GM23338 (cell line): Measurements from ENCODE around the gene MIPEP. TPM values are rescaled to one million over a fixed set of nuclear protein-coding genes. Genes with fewer than 3 reads are reported as not detected.

ENCODE experiments used
- ATAC-seq: fragments of 200-7000 bp; cut with Tn5 transposase; 3 replicates; pipeline ENCODE4 v1.9.1; 2020
- DNase-seq: peaks from one replicate; pipeline ENCODE4 v3.0.0-alpha.2; 2015; ENCODE audit warnings: low spot score
- H2AFZ ChIP-seq: fragments of 200-600 bp; sonication (generic); 2 replicates; pipeline ENCODE4 v1.8.0; 2016; ENCODE audit warnings: antibody characterized with exemption, mild to moderate bottlenecking, moderate library complexity
- H3F3A ChIP-seq: fragments of 200-600 bp; sonication (generic); replicated peaks from 2 replicates; pipeline ENCODE4 v1.8.0; 2017; ENCODE audit warnings: antibody characterized with exemption, mixed run types, low read depth
- H3K27ac ChIP-seq: fragments of 200-600 bp; sonication (generic); 2 replicates; pipeline ENCODE4 v1.6.1; 2016; ENCODE audit warnings: low read depth
- H3K27me3 ChIP-seq: fragments of 200-600 bp; sonication (generic); 2 replicates; pipeline ENCODE4 v1.8.0; 2016; ENCODE audit warnings: mild to moderate bottlenecking, mixed run types, moderate library complexity; ENCODE audit not compliant: insufficient read depth
- H3K36me3 ChIP-seq: fragments of 200-600 bp; sonication (generic); 2 replicates; pipeline ENCODE4 v1.8.0; 2016; ENCODE audit warnings: mild to moderate bottlenecking; ENCODE audit not compliant: insufficient read depth
- H3K4me1 ChIP-seq: fragments of 200-600 bp; sonication (generic); 2 replicates; pipeline ENCODE4 v1.8.0; 2016; ENCODE audit warnings: mild to moderate bottlenecking, moderate library complexity; ENCODE audit not compliant: insufficient read depth
- H3K4me2 ChIP-seq: fragments of 200-600 bp; sonication (generic); 2 replicates; pipeline ENCODE4 v1.7.1; 2017; ENCODE audit warnings: mixed run types
- H3K4me3 ChIP-seq: fragments of 200-600 bp; sonication (generic); 2 replicates; pipeline ENCODE4 v1.6.1; 2016; ENCODE audit warnings: mixed run types
- H3K79me2 ChIP-seq: fragments of 200-600 bp; sonication (generic); replicated peaks from 2 replicates; pipeline ENCODE4 v1.8.0; 2017; ENCODE audit warnings: mild to moderate bottlenecking; ENCODE audit not compliant: insufficient read depth
- H3K9me2 ChIP-seq: fragments of 200-600 bp; sonication (generic); 2 replicates; pipeline ENCODE4 v1.8.0; 2017; ENCODE audit not compliant: insufficient read depth
- H4K20me1 ChIP-seq: fragments of 200-600 bp; sonication (generic); replicated peaks from 2 replicates; pipeline ENCODE4 v1.8.0; 2017; ENCODE audit warnings: mild to moderate bottlenecking; ENCODE audit not compliant: insufficient read depth
- H3K27ac Mint-ChIP-seq: 2 replicates; pipeline ENCODE4 v1.8.0; 2020; ENCODE audit warnings: inconsistent platforms, mild to moderate bottlenecking, moderate library complexity, mixed read lengths
- H3K27me3 Mint-ChIP-seq: 3 replicates; pipeline ENCODE4 v1.8.0; 2022; ENCODE audit warnings: low read depth, mild to moderate bottlenecking, moderate library complexity, mixed read lengths, inconsistent platforms; ENCODE audit not compliant: insufficient read depth, poor library complexity
- H3K36me3 Mint-ChIP-seq: 3 replicates; pipeline ENCODE4 v1.8.0; 2021; ENCODE audit warnings: low read depth, mild to moderate bottlenecking, inconsistent platforms, moderate library complexity, mixed read lengths
- H3K4me1 Mint-ChIP-seq: 3 replicates; pipeline ENCODE4 v1.8.0; 2020; ENCODE audit warnings: mild to moderate bottlenecking, inconsistent platforms, mixed read lengths
- H3K4me3 Mint-ChIP-seq: 3 replicates; pipeline ENCODE4 v1.8.0; 2021; ENCODE audit warnings: moderate library complexity, mild to moderate bottlenecking, inconsistent platforms, mixed read lengths
- H3K9me3 Mint-ChIP-seq: 3 replicates; pipeline ENCODE4 v1.8.0; 2020; ENCODE audit warnings: moderate library complexity, mild to moderate bottlenecking, inconsistent platforms, mixed read lengths
- CREB1 ChIP-seq: fragments of 250-450 bp; sonication (Bioruptor Pico); IDR thresholded peaks from 2 replicates; pipeline ENCODE4 v1.5.0; 2020; ENCODE audit warnings: low read depth, mild to moderate bottlenecking, moderate library complexity
- EZH2 ChIP-seq: fragments of 200-600 bp; sonication (generic); IDR thresholded peaks from one replicate; pipeline ENCODE4 v1.8.0; 2017; ENCODE audit warnings: antibody characterized with exemption, mild to moderate bottlenecking, low read depth; ENCODE audit not compliant: unreplicated experiment
- polyA plus RNA-seq: library from polyadenylated mRNA; unstranded; fragments of >200 nt; fragmentation: Nextera tagmentation; extraction: Ambion mirVana; gene quantifications from 2 replicates; pipeline ENCODE4 v1.2.1, GENCODE V29; 2016
- total RNA-seq: library from RNA; depleted of rRNA; stranded (reverse); fragments of >200 nt; shearing (Covaris generic); gene quantifications from 2 replicates; pipeline ENCODE4 v1.2.3, GENCODE V29; 2014
- TF ChIP-seq, protein P1 (sequence below): fragments of 250-450 bp; sonication (Bioruptor Pico); IDR thresholded peaks from 2 replicates; pipeline ENCODE4 v1.5.0; 2020; ENCODE audit warnings: mild to moderate bottlenecking, moderate library complexity
- TF ChIP-seq, protein P2 (sequence below): IDR thresholded peaks from one replicate; pipeline ENCODE4 v1.6.1; 2018; ENCODE audit warnings: antibody characterized with exemption; ENCODE audit not compliant: unreplicated experiment
- TF ChIP-seq, protein P3 (sequence below): IDR thresholded peaks from 2 replicates; pipeline ENCODE4 v1.6.1; 2016; ENCODE audit warnings: antibody characterized with exemption

MIPEP gene
- total and polyA plus RNA-seq, 2 experiments from 2014 or later, result 20.8 to 22.5 TPM

DNA sequence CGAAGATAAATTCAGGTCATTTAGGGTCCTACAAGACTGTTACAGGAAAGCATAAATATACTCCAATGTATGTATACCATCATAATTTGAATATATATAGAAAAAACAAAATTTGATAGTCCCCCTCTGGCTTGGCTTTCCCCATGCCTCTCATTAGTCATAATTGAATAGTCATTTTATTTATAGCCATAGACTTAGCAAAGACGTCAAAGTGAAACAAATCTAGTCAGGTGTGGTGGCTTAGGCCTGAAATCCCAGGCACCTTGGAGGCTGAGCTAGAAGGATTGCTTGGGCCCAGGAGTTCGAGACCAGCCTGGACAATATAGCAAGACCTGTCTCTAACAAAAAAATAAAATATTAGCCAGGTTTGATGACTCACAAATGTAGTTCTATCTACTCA is 177.8 kb downstream of the MIPEP start:
- no peak overlapping the region for H3K27ac Mint-ChIP-seq
- H3K27ac ChIP-seq, result no peak overlapping the region
- H3K4me3 Mint-ChIP-seq, result no peak overlapping the region
- H3K27me3 Mint-ChIP-seq, result peaks cover 14% of the 10 kb centered on the region
- H3K9me3 Mint-ChIP-seq, result peaks cover 36% of the 10 kb centered on the region
- peaks cover 22% of the 10 kb centered on the region; the same call in 2 of the 3 replicates for H3K36me3 Mint-ChIP-seq
- DNase-seq (no peak), ATAC-seq (no peak)
- no peaks in the 10 kb centered on the region for H3K36me3 ChIP-seq
- no peak overlapping the region for H3K4me2 ChIP-seq
- no peaks in the 10 kb centered on the region for H3K4me1 Mint-ChIP-seq
- H3K27me3 ChIP-seq, result no peaks in the 10 kb centered on the region
- no peaks in the 10 kb centered on the region for H3K4me1 ChIP-seq
- no peaks in the 10 kb centered on the region for H3K79me2 ChIP-seq
- no peaks in the 10 kb centered on the region for H3K9me2 ChIP-seq
- H3K4me3 ChIP-seq, result no peak overlapping the region
- H2AFZ ChIP-seq, result no peak overlapping the region
- H3F3A ChIP-seq, result no peaks in the 10 kb centered on the region
- TF ChIP-seq EZH2, result no peak
- TF ChIP-seq, protein P1, sequence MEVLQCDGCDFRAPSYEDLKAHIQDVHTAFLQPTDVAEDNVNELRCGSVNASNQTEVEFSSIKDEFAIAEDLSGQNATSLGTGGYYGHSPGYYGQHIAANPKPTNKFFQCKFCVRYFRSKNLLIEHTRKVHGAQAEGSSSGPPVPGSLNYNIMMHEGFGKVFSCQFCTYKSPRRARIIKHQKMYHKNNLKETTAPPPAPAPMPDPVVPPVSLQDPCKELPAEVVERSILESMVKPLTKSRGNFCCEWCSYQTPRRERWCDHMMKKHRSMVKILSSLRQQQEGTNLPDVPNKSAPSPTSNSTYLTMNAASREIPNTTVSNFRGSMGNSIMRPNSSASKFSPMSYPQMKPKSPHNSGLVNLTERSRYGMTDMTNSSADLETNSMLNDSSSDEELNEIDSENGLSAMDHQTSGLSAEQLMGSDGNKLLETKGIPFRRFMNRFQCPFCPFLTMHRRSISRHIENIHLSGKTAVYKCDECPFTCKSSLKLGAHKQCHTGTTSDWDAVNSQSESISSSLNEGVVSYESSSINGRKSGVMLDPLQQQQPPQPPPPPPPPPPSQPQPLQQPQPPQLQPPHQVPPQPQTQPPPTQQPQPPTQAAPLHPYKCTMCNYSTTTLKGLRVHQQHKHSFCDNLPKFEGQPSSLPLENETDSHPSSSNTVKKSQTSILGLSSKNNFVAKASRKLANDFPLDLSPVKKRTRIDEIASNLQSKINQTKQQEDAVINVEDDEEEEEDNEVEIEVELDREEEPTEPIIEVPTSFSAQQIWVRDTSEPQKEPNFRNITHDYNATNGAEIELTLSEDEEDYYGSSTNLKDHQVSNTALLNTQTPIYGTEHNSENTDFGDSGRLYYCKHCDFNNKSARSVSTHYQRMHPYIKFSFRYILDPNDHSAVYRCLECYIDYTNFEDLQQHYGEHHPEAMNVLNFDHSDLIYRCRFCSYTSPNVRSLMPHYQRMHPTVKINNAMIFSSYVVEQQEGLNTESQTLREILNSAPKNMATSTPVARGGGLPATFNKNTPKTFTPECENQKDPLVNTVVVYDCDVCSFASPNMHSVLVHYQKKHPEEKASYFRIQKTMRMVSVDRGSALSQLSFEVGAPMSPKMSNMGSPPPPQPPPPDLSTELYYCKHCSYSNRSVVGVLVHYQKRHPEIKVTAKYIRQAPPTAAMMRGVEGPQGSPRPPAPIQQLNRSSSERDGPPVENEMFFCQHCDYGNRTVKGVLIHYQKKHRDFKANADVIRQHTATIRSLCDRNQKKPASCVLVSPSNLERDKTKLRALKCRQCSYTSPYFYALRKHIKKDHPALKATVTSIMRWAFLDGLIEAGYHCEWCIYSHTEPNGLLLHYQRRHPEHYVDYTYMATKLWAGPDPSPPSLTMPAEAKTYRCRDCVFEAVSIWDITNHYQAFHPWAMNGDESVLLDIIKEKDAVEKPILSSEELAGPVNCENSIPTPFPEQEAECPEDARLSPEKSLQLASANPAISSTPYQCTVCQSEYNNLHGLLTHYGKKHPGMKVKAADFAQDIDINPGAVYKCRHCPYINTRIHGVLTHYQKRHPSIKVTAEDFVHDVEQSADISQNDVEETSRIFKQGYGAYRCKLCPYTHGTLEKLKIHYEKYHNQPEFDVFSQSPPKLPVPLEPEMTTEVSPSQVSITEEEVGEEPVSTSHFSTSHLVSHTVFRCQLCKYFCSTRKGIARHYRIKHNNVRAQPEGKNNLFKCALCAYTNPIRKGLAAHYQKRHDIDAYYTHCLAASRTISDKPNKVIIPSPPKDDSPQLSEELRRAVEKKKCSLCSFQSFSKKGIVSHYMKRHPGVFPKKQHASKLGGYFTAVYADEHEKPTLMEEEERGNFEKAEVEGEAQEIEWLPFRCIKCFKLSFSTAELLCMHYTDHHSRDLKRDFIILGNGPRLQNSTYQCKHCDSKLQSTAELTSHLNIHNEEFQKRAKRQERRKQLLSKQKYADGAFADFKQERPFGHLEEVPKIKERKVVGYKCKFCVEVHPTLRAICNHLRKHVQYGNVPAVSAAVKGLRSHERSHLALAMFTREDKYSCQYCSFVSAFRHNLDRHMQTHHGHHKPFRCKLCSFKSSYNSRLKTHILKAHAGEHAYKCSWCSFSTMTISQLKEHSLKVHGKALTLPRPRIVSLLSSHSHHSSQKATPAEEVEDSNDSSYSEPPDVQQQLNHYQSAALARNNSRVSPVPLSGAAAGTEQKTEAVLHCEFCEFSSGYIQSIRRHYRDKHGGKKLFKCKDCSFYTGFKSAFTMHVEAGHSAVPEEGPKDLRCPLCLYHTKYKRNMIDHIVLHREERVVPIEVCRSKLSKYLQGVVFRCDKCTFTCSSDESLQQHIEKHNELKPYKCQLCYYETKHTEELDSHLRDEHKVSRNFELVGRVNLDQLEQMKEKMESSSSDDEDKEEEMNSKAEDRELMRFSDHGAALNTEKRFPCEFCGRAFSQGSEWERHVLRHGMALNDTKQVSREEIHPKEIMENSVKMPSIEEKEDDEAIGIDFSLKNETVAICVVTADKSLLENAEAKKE, result no peak
- TF ChIP-seq CREB1 (CRISPR knock-in tag), result no peak
- TF ChIP-seq, protein P2, sequence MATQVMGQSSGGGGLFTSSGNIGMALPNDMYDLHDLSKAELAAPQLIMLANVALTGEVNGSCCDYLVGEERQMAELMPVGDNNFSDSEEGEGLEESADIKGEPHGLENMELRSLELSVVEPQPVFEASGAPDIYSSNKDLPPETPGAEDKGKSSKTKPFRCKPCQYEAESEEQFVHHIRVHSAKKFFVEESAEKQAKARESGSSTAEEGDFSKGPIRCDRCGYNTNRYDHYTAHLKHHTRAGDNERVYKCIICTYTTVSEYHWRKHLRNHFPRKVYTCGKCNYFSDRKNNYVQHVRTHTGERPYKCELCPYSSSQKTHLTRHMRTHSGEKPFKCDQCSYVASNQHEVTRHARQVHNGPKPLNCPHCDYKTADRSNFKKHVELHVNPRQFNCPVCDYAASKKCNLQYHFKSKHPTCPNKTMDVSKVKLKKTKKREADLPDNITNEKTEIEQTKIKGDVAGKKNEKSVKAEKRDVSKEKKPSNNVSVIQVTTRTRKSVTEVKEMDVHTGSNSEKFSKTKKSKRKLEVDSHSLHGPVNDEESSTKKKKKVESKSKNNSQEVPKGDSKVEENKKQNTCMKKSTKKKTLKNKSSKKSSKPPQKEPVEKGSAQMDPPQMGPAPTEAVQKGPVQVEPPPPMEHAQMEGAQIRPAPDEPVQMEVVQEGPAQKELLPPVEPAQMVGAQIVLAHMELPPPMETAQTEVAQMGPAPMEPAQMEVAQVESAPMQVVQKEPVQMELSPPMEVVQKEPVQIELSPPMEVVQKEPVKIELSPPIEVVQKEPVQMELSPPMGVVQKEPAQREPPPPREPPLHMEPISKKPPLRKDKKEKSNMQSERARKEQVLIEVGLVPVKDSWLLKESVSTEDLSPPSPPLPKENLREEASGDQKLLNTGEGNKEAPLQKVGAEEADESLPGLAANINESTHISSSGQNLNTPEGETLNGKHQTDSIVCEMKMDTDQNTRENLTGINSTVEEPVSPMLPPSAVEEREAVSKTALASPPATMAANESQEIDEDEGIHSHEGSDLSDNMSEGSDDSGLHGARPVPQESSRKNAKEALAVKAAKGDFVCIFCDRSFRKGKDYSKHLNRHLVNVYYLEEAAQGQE, result no peak
- TF ChIP-seq, protein P3, sequence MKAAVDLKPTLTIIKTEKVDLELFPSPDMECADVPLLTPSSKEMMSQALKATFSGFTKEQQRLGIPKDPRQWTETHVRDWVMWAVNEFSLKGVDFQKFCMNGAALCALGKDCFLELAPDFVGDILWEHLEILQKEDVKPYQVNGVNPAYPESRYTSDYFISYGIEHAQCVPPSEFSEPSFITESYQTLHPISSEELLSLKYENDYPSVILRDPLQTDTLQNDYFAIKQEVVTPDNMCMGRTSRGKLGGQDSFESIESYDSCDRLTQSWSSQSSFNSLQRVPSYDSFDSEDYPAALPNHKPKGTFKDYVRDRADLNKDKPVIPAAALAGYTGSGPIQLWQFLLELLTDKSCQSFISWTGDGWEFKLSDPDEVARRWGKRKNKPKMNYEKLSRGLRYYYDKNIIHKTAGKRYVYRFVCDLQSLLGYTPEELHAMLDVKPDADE, result no peak
- no peaks in the 10 kb centered on the region for H4K20me1 ChIP-seq
